HepG2 (cell line): ENCODE data around the gene TSPYL4. TPM values are rescaled to one million over a fixed set of nuclear protein-coding genes. Genes with fewer than 3 reads are reported as not detected.
A peak's percentile ranks its signal among the peaks of the same experiment; 100 is the strongest.

Experiments
- ARID3A ChIP-seq: IDR thresholded peaks from 2 replicates; pipeline ENCODE4 v1.6.1; 2012; ENCODE audit warnings: low read depth, low read length, improper control_type of control experiment
- BCL6 ChIP-seq: IDR thresholded peaks from 2 replicates; pipeline ENCODE4 v1.6.1; 2016; ENCODE audit warnings: missing genetic modification reagents, missing compliant biosample characterization
- ELF4 ChIP-seq: sonication (generic); formaldehyde crosslinking; IDR thresholded peaks from 2 replicates; pipeline ENCODE4 v1.5.0; 2020; ENCODE audit warnings: missing genetic modification reagents, mild to moderate bottlenecking, moderate library complexity, borderline replicate concordance
- FOXJ3 ChIP-seq: sonication (generic); formaldehyde crosslinking; IDR thresholded peaks from 2 replicates; pipeline ENCODE4 v1.4.0; 2020; ENCODE audit warnings: missing genetic modification reagents, mild to moderate bottlenecking, borderline replicate concordance
- GABPA ChIP-seq, 2 experiments: IDR thresholded peaks; 2 replicates each; pipeline ENCODE4 v1.6.1; 2011 to 2016; ENCODE audit warnings: low read depth in 2 of 2, low read length in 1 of 2, missing biosample characterization in 1 of 2, missing genetic modification characterization in 1 of 2
- GMEB2 ChIP-seq: IDR thresholded peaks from 2 replicates; pipeline ENCODE4 v1.6.1; 2016; ENCODE audit warnings: missing biosample characterization, missing genetic modification reagents, low read depth
- HCFC1 ChIP-seq: fragments of 150-350 bp; IDR thresholded peaks from 2 replicates; pipeline ENCODE4 v1.6.1; 2014; ENCODE audit warnings: low read depth, low read length
- HDAC1 ChIP-seq: sonication (generic); formaldehyde crosslinking; IDR thresholded peaks from 2 replicates; pipeline ENCODE4 v1.5.1; 2020; ENCODE audit warnings: mild to moderate bottlenecking, missing genetic modification reagents
- MAFF ChIP-seq: IDR thresholded peaks from 2 replicates; pipeline ENCODE4 v1.6.1; 2011; ENCODE audit warnings: low read depth, low read length, improper control_type of control experiment
- NFKBIZ ChIP-seq: IDR thresholded peaks from 2 replicates; pipeline ENCODE4 v1.6.1; 2018; ENCODE audit warnings: missing genetic modification reagents, missing compliant biosample characterization
- NR2F2 ChIP-seq: IDR thresholded peaks from 2 replicates; pipeline ENCODE4 v1.6.1; 2012; ENCODE audit warnings: low read depth, inconsistent platforms, borderline replicate concordance
- NR2F6 ChIP-seq, 2 experiments: IDR thresholded peaks; 2 replicates each; pipeline ENCODE4 v1.6.1; 2016; ENCODE audit warnings: antibody characterized with exemption in 1 of 2, mild to moderate bottlenecking in 1 of 2
- PAXIP1 ChIP-seq: sonication (generic); formaldehyde crosslinking; conservative IDR thresholded peaks from 2 replicates; pipeline ENCODE4 v1.4.0; 2020; ENCODE audit warnings: mild to moderate bottlenecking, missing genetic modification reagents, moderate library complexity
- PRDM10 ChIP-seq: sonication (generic); formaldehyde crosslinking; IDR thresholded peaks from 2 replicates; pipeline ENCODE4 v1.4.0; 2020; ENCODE audit warnings: low read depth, missing genetic modification reagents
- TCF7 ChIP-seq: sonication (generic); IDR thresholded peaks from 2 replicates; pipeline ENCODE4 v1.6.1; 2016; ENCODE audit warnings: antibody characterized with exemption, low read depth
- ZNF232 ChIP-seq: sonication (generic); formaldehyde crosslinking; IDR thresholded peaks from 2 replicates; pipeline ENCODE4 v1.4.0; 2020; ENCODE audit warnings: missing genetic modification reagents, borderline replicate concordance
- ZNF24 ChIP-seq: fragments of 450-650 bp; IDR thresholded peaks from 2 replicates; pipeline ENCODE4 v1.6.1; 2017; ENCODE audit warnings: antibody characterized with exemption, mild to moderate bottlenecking
- ZNF292 ChIP-seq: sonication (generic); formaldehyde crosslinking; IDR thresholded peaks from 2 replicates; pipeline ENCODE4 v1.8.1; 2022; ENCODE audit warnings: mild to moderate bottlenecking, low read depth, missing genetic modification reagents, borderline replicate concordance
- ZNF780A ChIP-seq: sonication (generic); formaldehyde crosslinking; IDR thresholded peaks from 2 replicates; pipeline ENCODE4 v1.8.0; 2022; ENCODE audit warnings: mild to moderate bottlenecking, missing genetic modification reagents, moderate library complexity
- polyA plus RNA-seq, 8 experiments: library from polyadenylated mRNA; depleted of rRNA in 3 of 8; stranded (reverse) in 7 of 8; unstranded in 1 of 8; fragments of >200 nt; fragmentation: Illumina TruSeq in 4 of 8; extraction: Trizol in 4 of 8; gene quantifications; 2 replicates each; pipeline versions ENCODE4 v1.2.1 to v1.2.3, GENCODE V29; 2011 to 2016; ENCODE audit warnings: low read depth in 4 of 8, missing spikeins in 1 of 8, mixed read lengths in 1 of 8; ENCODE audit not compliant: insufficient read depth in 1 of 8
- total RNA-seq, 5 experiments: library from RNA; depleted of rRNA; stranded (reverse); fragments of >200 nt; fragmentation: Illumina TruSeq; extraction: Trizol; gene quantifications; 2 replicates each; pipeline ENCODE4 v1.2.3, GENCODE V29; 2016; ENCODE audit warnings: low read depth in 1 of 5

TSPYL4 gene
- total and polyA plus RNA-seq, 2 of the 13 experiments (the other 11 are each of a cell fraction or from before 2014, with no cell fraction given) = 18.0 to 19.7 TPM

GRCh38 chr6:116255246-116255800 is 1.4 kb upstream of the TSPYL4 start (continued):
- TF ChIP-seq PAXIP1 = peak; percentile 96
- TF ChIP-seq BCL6 (CRISPR knock-in tag) = peak; percentile 37
- TF ChIP-seq HDAC1 = peak; percentile 50; the same call in 1 of the 2 replicates
- peak; percentile 82 for TF ChIP-seq MAFF
- TF ChIP-seq PRDM10 = no peak
- 0 out of 2 replicates have a peak, but pooled peaks have one; percentile 27 for TF ChIP-seq ELF4 (CRISPR knock-in tag)
- TF ChIP-seq GABPA (IDR thresholded peaks at IDR 0.05; ENCODE audit: low read depth, low read length) = no peak
- peak; percentile 13; the same call in 1 of the 2 replicates for TF ChIP-seq GABPA (CRISPR knock-in tag; IDR thresholded peaks at IDR 0.05; ENCODE audit: low read depth)
- peak; percentile 12; the same call in 1 of the 2 replicates for TF ChIP-seq ZNF24
- peak; percentile 57; the same call in 1 of the 2 replicates for TF ChIP-seq NR2F2
- TF ChIP-seq GMEB2 (CRISPR knock-in tag) = no peak
- no peak for TF ChIP-seq HCFC1
- TF ChIP-seq TCF7 = 0 out of 2 replicates have a peak, but pooled peaks have one; percentile 17
- 0 out of 2 replicates have a peak, but pooled peaks have one; percentile 19 for TF ChIP-seq ZNF780A (CRISPR knock-in tag)
- no peak for TF ChIP-seq ZNF232 (CRISPR knock-in tag)
- peak; percentile 60; the same call in 1 of the 2 replicates for TF ChIP-seq ARID3A
- 0 out of 2 replicates have a peak, but pooled peaks have one; percentile 63 for TF ChIP-seq NFKBIZ (CRISPR knock-in tag)
- TF ChIP-seq FOXJ3 = peak; percentile 85; the same call in 1 of the 2 replicates
- TF ChIP-seq ZNF292 = no peak
- TF ChIP-seq NR2F6 (IDR thresholded peaks at IDR 0.05) = peak; percentile 57
- peak; percentile 58; the same call in 1 of the 2 replicates for TF ChIP-seq NR2F6 (CRISPR knock-in tag; IDR thresholded peaks at IDR 0.05)
